ENCODE measurements around the gene OTOP3.

The OTOP3 gene

DNA sequence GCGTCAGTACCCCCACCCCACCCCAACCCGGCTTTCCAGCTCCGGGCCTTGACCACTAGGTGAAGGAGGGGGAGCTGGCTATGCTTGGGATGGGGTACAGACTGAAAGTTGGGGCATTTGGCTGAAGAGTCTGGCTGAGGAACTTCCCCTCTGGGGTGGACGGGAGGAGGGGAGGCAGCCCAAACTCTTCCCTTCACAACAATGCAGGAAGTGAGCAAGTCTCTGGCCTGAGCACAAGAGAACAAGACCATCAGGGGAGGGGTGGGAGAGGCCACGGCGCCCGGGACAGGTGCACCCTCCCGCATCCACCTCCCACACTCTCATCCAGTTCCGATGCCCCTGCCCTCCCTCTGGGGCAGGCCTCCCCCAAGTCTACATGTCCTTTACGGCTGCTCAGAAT, 18.3 kb upstream of the OTOP3 start:
- no peak for DNase-seq

DNA sequence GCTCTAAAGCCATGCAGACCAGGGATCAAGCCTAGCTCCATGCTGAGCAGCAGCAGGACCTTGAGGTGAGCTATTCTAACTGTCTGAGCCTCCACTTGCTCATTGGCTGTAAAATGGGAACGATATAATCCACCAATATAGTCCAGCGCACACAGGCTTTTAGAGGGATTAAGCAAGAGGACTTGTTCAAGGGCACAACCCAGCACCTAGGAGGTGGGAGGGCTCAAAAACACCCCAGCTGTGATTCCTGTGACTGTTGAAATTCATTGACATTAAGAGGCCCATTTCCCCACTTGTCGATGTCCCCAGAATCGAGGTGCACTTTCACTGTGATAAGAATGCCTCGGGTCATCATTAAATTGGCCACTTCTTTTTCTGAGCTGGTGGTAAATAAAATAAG, 16.8 kb upstream of the OTOP3 start:
- no peak for DNase-seq

DNA sequence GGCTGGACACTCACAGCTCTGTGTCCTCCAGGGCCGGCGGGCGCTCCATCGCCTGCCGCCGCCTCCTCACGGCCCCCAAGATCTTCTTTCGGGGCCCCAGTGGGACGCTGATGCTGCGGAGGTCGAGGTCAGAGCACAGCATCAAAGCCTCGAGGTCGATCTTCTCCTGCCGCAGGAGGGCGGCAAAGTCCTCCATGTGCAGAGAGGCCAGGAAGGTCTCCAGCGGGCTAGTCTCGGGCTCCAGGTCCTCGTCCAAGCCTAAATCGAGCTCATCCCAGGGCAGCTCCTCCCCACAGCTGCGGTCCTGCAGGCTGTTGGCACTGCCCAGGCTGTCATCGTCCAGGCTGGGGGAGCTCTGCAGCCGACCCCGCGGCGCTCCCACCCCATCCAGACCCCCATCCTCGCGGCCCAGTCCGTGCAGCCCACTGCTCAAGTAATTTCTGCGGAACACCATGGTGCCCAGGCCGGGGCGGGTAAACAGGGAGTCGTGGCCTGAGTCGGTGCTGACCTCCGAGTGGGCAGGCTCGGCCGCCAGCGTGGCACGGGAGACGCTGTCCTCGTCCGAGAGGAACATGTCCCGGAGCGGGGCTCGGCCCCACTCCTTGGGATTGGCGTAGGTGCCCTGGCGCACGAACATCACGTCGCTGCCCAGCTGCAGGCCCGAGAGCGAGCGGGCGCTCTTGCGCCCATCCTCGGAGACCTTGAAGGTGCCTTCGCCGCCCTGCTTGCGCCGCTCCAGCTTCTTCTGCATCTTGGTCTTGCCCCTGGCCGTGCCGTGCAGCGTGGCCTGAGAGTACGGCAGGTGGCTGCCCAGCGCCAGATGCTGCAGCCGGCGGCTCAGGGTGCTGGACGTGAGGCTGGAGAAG, 16.0 kb upstream of the OTOP3 start:
- no peak for DNase-seq

DNA sequence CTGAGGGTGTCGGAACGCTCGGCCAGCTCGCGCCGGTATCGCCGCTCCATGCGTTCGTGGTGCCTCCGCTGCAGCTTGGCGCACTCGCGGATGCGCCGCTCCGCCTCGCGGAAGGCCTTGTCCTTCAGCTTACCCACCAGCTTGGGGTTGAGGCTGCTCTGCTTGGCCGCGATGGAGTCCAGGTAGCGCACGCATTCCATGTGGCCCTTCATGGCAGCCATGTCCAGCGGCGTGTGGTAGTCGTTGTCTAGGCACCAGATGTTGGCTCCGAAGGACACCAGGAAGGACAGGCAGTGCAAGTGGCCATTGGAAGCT, 15.4 kb upstream of the OTOP3 start:
- DNase-seq = no peak

DNA sequence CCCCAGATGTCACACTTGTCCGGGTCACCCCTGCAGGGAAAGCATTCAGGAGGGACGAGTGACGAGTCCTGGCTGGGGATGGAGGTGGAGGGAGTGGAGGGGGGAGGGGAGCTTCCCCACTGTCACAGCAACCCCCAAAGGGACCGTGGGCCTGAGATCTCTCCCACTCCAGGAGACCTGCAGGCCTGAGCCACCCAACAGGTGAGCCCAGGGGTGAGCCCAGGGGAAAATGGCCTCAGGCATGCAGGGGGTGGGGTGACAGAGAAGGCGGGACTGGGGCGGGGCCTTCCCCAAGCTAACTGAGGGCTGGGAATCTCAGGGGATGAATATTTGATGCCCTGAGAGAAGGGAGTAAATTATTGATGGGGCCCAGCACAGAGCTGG, 15.1 kb upstream of the OTOP3 start:
- DNase-seq = no peak

DNA sequence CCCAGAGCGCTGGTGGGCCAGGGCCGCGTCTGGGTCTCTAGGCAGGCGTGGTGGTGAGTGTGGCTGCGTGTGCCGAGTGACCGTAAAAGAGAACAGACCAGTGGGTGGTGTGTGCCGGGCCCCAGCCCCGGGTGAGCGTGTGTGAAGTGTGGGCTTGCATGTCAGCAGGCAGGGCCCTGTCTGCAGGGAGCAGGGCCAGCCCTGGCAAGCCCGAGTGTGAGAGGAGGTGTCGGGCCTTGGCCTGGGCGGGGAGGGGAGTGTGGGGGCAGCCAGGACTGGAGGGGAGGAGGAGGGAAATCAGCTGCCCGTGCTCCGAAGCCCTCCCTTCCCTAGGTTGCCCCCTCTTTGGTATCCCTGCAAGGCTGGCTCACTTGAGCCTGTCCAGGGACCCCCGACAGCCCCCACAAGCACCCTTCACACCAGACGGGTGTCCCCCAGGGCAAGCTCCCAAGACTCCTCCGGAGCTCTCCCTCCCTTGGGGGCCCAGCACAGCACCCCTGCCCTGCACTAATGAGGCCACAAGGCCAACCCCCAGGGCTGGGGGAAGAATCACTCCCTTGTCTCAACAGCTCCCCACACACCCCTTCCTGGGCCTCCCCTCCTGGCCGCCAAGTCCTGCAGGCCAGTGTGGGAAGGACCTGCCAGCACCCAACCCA, 14.5 kb upstream of the OTOP3 start:
- DNase-seq = no peak

DNA sequence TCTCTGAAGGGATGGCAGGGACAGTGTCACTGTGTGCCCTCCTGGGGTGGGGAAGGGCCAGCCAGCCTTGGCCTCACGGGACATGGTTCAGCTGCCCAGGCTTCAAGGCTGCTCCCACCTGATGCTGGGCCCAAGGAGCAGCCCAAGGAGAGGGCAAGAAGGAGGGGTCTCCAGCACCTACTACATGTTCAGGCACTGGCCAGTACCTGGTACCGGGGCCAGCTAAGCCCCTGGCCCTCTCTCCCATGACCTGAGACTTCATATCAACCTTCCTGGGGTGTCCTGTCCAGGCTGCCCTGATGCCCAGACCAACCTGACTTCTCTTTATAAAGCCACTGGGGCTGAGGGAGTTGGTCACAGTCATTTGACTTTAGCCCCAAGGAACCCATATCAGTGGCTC, 13.9 kb upstream of the OTOP3 start:
- DNase-seq = no peak

DNA sequence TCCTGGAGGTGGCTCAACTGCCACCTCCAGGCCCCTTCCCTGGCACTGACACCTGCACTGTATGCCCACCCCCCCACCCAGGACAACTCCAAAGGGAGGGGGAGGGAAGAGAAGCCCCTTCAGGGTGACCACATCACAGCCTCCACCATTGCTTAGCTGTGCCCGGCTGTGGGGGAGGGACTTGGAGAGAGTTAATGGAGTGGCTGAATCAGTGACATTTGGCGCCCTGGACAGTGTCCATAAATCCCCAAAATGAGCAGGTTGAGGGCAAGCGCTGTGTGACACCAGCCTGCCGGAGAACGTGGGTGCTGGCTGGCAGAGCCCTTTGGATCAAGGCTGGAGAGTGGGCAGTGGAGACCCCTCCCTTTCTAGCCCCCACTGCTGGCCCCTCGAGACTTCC, 13.5 kb upstream of the OTOP3 start:
- DNase-seq = no peak

DNA sequence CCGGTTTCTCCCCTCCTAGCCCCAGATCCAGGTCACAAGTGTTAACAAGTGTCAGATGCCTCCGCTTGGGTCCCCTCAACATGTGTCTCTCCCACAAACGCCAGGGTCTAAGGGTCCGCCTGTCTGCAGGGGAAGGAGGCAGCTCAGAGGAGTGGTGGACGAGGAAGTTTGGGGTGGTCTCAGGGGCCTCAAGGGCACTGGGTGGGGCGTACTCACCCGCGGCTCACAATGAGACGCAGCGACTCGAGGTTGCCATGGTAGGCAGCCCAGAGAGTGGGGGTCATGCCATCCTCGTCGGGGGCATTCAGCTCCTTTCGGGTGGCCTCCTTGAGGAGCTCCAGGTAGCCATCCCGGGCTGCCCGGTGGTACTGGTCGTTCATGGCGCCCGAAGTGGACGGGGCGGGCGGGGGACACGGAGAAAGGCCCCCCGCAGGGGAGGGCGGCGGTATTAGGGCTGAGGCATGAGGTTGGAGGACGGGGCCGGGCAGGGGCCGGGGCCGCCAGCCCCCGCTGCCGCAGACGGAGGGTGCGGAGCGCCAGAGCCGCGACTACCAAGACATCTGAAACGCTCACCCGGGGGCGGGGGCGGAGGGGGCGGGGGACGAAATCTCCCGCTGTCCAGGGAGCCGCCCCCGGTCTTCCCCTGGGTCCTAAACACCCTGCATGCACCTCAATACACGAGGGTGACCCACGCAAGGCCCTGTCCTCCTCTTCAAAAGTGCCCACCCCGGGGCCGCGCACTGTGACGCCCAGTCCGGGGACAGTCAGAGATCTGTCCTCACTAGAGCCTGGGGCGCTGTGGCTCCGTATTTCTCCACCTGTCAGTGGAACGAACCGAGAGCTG, 12.8 kb upstream of the OTOP3 start, which contains the start of gene USH1G:
Gene USH1G, minus strand, starts transcription at position 562 of the 844 bp plus-strand sequence. Its CDS starts 182 bp downstream, at position 380.
- no peak for DNase-seq

DNA sequence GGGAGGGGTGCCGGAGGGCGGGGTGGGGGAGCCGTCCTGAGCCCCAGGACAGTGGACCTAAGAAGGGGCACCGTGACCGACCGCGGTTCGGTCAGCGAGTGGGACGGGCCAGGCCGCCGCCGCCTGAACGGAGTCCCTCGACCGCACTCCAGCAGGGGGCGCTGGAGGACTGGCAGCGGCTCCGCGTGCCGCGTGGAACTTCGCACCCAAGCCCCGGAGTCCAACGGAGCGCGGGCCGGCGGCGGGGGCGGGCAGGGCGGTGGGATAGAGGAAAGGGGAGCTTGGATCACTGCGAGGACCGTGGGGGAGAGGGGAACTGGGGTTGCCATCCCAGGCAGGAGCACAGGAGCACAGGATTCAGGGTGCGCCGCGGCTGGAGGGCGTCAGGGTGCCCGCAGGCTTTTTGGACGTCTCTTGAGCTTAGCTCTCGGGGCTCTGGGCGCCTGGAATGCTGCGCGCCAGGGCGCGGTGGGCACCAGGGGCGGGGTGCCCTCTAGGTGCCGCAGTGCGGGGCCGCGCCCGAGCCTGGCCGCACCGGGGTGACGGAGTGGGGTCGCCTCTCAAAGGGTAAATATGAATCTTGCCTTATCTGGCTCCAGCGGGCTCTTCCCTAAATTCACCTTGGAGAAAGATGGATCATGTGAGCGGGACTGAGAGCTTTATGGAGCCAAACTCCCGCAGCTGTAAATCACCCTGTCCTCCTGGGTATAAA, 12.0 kb upstream of the OTOP3 start:
- peak; percentile 69 for DNase-seq

DNA sequence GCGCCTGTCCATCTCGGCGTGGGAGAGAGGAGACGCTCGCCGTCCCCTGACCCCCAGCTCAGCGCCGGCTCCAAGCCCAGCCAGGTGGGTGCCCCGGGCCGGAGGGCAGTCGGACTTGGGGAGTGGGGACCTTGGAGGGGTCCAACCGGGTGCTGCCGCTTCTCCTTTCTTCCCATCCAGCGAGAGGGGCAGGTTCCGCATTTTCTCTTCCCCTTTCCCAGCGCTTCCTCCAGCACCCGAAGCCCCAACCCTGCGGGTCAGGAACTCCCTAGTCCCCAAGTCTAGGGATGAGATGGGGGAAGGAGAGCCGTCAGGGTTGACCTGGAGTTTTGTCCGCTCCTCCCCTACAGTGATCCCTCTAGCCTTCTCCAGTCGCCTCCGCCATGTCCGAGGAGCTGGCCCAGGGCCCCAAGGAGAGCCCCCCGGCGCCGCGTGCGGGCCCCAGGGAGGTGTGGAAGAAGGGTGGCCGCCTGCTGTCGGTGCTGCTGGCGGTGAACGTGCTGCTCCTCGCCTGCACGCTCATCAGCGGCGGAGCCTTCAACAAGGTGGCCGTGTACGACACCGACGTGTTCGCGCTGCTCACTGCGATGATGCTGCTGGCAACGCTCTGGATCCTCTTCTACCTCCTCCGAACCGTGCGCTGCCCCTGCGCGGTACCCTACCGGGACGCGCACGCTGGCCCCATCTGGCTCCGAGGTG, 11.3 kb upstream of the OTOP3 start, which contains the start of gene OTOP2:
Gene OTOP2, plus strand, starts transcription at position 24 of the 699 bp plus-strand sequence. Its CDS starts 360 bp downstream, at position 384.
- no peak for DNase-seq

DNA sequence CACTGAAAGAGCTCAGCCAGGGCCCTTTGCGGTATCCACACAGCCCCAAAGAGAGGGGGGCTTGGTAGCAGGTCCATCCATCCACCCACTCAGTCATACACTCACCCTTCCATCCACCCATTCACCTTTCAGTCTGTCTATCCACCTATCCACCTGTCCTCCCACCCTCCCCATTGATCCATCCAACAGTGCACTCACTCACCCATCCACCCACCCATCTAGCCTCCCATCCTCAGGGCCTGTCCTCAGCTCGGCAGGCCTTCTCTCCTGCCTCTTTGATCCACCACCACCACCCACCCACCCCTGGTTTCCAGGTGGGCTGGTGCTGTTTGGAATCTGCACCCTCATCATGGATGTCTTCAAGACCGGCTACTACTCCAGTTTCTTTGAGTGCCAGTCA, 10.5 kb upstream of the OTOP3 start:
- no peak for DNase-seq

DNA sequence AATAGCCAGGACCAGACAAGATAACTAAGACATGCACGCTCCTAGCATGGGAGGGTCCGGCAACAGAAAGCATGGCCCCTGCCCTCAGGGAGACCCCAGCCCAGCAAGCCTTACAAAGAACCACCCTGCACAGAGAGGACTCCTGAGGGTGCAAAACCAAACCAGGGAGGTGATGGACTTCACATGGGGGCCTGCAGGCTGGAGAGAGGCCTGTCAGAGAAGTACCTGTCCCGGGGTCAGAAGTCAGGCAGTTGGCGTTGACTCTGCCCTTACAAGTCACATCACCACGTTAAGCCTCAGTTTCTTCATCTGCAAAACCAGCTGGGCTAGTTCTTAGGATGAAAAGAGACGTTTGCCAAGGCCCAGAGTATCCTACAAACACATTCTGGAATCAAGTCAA, 6.9 kb upstream of the OTOP3 start:
- no peak for DNase-seq

DNA sequence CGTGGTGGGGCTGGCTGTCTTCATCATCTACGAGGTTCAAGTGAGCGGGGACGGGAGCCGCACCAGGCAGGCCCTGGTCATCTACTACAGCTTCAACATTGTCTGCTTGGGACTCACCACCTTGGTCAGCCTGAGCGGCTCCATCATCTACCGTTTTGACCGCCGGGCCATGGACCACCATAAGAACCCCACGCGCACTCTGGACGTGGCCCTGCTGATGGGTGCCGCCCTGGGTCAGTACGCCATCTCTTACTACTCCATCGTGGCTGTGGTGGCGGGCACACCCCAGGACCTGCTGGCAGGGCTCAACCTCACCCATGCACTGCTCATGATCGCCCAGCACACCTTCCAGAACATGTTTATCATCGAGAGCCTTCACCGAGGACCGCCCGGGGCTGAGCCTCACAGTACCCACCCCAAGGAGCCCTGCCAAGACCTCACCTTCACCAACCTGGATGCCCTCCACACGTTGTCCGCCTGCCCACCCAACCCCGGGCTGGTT, 5.1 kb upstream of the OTOP3 start:
- no peak for DNase-seq

DNA sequence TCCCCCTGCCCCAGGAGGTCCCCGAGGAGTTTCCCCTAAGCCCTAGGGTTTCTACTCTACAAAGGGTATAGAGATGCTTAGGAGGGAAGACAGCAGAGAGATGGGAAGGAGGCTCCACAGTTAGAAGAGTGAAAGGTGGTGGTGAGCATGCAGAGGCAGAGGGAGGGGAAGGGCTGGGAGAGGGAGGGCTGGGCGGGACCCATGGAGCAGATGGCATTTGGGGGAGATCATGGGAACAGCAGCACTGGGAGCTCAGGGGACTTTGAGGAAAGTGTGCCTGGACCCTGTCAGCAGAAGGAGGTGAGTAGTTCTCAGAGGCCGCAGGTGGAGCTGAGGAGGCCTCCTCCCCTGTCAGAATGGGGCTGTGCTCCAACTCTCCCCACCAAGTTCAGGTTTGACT, 650 bp upstream of the OTOP3 start:
- DNase-seq = no peak

DNA sequence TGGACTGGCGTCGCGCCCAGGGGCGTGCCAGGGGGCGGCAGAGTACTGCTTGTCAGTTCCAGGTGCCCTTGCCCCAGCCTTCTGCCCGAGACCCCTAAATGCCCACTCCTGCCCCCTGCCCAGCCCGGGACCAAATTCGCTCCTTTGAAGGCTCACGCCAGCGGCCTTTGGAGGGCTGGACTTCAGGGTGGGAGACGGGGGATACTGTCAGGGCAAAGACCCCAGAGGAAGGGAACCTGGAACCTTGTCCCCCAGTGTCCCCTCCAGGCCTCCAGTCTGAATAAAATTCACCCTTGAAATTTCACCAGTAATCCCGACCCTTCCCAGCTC, 737 bp downstream of the OTOP3 start:
- no peak for DNase-seq

DNA sequence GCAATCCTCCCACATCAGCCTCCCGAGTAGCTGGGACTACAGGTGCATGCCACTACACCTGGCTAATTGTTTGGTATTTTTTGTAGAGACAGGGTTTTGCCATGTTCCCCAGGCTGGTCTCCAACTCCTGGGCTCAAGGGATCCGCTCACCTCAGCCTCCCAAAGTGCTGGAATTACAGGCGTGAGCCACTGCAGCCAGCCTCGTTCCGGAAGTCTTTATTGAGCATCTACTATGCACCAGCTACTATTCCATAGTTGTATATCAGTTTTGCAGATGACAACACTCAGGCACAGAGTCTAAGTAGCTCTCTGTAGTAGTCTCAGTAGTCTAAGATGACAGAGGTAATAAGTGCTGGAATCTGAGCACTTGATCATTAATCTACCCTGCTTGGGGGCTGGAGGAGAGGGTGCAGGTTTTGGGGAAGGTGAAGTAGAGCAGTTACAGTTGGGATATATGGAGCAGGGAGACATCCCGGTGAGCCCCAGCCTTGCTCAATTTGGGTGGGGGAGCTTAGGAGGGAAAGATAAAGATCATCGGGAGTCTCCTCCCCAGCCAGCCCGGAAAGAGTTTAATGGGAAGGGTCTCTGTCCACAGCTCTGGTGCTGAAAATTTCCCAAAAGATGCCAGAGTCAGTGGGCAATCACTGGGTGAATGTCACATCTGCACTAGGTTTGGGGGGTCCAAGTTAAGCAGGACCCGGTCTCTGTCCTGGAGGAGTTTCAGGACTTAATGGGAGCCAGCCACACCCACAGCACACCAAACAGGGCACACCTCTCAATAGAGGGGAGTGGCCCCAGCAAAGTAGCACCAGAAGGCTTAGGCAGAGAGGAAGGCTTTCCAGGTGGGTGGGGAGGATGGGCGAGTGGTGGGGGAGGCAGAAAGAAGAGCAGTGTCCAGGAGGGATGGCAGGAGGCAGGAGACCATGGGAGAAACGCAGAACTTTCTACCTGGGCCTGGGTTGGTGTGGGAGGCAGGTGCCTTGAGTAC, 1.7 kb downstream of the OTOP3 start:
- DNase-seq = no peak

DNA sequence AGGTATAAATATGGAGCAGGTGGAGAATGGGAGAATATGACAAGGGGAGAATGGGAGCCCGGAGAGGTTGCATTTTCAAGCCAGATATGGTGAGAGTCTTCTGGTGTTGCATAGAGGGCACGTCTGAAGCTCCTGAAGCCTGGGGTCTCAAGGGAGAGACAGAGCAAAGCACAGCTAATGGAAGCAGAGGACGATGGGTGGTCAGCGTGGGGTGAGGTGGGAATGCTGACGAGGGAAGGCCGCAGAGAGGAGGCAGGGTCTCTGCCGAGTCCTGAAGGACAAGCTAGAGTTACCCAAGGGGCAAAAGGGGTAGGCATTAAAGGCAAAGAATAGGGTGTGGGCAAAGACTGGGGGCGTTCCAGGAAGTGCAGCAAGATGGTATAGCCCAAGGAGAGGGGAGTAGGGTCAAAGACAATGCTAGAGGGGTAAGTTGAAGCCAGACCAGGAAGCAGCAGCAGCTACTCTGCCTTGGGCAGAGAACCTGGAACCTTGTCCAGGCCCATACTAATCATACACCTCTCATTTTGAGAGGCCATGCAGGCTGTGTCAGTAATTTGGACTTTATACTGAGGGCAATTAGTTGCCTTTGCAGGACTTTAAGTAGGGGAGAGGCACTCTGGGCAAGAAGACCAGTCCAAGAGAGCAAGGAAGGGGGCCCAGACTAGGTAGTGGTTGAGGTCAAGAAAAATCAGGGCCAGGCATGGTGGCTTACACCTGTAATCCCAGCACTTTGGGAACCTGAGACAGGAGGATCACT, 2.7 kb downstream of the OTOP3 start:
- no peak for DNase-seq

DNA sequence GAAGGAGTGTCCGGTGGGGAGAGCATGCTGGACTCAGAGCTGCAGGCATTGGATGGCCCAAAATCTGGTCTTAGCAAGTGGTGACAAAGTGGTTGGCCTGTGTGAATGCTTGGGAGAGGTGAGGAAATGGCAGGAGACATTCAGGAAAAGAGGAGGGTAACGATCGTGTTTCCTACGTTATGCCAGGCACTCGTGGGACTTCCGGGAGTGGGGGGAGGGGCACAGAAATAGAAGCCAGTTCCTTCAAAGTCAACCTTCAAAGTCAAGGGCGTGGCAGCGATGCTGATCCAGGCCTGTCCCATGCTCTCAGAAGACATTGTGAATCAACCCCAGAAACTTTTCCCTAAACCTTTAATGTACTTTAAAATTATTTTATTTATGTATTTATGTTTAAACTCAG, 3.8 kb downstream of the OTOP3 start:
- DNase-seq = no peak

DNA sequence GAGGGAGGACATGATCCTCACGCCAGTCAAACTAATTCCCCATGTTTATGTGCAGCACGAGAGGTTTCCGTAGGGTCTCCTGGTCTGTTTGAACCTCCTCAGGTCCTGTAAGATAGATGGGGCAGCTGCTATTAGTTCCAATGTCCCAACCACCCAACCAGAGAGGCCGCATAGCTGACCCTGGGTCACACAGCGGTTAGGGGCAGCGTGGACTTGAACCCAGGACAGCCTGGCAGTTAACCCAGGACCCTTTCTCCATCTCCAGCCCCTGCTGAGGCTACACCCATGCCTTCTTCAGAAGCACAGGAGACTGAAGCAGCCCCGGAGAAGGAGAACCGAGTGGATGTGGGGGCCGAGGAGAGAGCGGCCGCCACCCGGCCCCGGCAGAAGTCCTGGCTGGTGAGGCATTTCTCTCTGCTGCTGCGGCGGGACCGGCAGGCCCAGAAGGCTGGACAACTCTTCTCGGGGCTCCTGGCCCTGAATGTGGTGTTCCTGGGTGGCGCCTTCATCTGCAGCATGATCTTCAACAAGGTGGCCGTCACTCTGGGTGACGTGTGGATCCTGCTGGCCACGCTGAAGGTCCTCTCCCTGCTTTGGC, 5.5 kb downstream of the OTOP3 start:
- no peak for DNase-seq
